ENCODE results near the gene CAMK2N2.

DNA sequence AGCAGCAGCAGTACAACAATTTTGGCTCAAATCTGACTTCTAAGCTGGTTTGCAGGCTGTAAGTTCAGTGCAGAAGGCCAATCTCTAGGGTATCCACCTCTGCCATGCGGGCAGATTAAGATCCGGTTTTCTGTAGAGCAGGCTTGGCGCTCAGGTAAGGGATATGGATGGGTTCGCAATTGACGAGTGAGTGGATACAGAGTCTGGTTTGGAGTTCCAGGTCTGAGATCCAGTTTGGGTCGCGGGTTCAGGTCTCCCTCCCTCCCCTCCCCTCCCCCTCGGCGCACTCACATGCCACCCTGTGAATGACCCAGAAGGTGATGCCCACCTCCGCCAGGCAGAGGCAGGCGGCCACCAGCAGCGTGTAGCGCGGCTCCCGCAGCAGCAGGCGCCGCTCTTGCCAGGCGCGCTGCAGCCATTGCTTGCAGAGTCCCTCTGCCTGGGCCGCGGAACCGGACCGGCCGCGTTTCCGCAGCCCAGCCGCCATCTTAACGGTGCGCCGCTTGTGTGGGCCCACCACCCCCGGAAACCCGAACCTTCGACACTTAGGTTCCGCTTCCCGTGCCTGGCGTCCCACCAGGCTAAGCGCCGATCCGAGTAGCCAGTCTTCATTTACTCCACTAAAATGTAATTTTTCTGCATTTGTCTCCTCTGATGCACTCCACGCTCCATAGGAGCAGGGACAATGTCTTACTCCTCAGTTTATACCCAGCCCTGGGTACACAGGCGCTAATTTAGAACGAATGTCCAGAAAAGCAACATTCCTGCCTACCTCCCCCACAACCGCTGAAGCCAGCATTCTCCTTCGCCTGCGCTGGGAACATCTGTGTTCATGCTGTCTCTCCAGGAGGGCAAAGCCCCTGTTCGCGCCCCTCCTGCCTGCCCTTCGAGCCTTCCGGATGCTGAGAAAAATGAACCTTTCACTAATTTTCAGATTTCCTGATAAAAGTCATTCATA is 12.6 kb downstream of the CAMK2N2 start, which contains the start of gene ALG3:
- no peak for TF ChIP-seq EZH2 (IDR thresholded peaks at IDR 0.05; ENCODE audit: low read depth)
- TF ChIP-seq CTCF (conservative IDR thresholded peaks at IDR 0.05), result no peak
